Uterus (tissue), 2 donors: ENCODE data around the gene AQP6.

Experiments
- POLR2A ChIP-seq, 2 donors: fragments of 450-650 bp; IDR thresholded peaks; one replicate each; pipeline ENCODE4 v1.6.1; 2016; ENCODE audit warnings: antibody characterized with exemption in 2 of 2, mild to moderate bottlenecking in 1 of 2, moderate library complexity in 1 of 2
- TF ChIP-seq, protein P1 (sequence below), 4 experiments: fragments of 200-600 bp in 2 of 4; fragments of 450-650 bp in 2 of 4; sonication (generic) in 2 of 4; IDR thresholded peaks; one replicate each; pipeline ENCODE4 v1.5.1; 2016 to 2019; ENCODE audit warnings: antibody characterized with exemption in 4 of 4, mild to moderate bottlenecking in 2 of 4, moderate library complexity in 1 of 4

DNA sequence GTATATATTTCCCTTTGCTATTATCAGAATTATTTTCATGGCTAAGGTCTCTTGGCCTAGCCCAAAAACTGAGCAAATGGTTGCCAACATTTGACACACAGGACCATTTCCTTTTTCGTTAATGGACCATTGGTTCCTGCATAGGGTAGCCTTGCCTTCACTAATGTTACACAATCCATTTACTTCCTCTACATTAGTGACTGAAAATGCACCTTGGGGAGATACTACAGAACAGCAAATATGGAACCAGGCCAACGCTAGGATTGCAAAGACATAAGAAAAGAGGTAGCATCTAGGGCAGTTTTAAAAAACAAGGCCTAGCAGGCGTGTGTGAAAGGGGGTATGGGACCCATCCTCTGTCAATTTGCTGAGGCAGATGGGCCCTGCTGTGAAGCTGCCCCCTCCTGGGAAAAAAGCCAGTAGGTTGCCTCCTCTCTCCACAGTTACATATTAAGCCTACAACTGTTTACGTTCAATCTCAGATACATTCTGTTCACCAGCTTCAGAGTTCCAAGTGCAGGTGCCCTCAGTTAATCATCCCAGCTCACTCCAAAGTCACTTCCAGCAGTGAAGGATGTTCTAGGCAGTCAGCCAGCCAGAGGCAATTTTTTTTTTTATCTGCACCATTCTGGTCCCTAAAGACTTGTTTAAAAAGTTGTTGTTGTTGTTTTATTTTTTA, 15.0 kb downstream of the AQP6 start:
- TF ChIP-seq, protein P1, sequence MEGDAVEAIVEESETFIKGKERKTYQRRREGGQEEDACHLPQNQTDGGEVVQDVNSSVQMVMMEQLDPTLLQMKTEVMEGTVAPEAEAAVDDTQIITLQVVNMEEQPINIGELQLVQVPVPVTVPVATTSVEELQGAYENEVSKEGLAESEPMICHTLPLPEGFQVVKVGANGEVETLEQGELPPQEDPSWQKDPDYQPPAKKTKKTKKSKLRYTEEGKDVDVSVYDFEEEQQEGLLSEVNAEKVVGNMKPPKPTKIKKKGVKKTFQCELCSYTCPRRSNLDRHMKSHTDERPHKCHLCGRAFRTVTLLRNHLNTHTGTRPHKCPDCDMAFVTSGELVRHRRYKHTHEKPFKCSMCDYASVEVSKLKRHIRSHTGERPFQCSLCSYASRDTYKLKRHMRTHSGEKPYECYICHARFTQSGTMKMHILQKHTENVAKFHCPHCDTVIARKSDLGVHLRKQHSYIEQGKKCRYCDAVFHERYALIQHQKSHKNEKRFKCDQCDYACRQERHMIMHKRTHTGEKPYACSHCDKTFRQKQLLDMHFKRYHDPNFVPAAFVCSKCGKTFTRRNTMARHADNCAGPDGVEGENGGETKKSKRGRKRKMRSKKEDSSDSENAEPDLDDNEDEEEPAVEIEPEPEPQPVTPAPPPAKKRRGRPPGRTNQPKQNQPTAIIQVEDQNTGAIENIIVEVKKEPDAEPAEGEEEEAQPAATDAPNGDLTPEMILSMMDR (IDR thresholded peaks at IDR 0.05): no peak
- no peak for TF ChIP-seq POLR2A (IDR thresholded peaks at IDR 0.05)
